UCSD-AML1 (cell line): ENCODE results near the gene GATA3.
A peak's percentile ranks its signal among the peaks of the same experiment; 100 is the strongest.

ENCODE experiments used
- DNase-seq: peaks from one replicate; lab custom pipeline; 2025; ENCODE audit not compliant: unreplicated experiment; lab: John Stamatoyannopoulos, UW

The GATA3 gene

DNA sequence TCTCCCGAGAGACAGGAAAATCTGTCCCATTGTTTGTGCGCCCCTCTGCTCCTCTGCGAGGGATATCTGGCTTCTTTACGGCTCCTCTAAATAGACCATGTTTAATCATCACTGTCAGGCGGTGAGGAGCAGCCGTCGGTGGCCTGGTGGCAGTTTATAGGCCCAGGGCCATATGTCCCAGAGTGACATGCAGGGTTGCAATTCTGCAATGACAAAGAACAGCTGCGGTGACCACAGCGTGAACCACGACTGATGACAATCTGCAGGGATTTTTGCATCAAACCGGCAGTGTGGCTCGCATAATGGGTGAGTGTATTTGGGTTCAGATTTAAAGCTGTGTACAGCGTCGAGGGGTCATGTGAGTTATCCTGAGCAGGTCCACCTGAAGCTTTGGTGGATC, 41.5 kb downstream of the GATA3 start:
- DNase-seq, result no peak

DNA sequence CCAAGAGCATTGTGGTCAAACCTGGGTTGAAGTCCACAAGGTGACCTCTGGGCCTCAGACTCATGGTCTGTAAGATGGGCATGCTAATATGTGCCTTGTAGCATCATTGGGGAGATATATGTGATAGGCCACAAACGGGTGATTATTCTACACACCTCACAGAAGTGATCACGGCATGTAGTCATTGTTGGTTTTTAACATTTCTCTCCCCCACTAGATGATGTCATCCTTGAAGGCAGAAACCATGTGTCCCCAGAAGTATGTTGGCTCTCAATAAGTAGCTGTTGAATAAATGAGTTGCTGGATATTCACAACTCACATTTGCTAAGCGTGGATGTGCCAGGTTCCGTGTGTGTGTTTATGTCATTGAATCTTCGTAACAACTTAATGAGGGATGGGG, 42.4 kb downstream of the GATA3 start:
- no peak for DNase-seq

DNA sequence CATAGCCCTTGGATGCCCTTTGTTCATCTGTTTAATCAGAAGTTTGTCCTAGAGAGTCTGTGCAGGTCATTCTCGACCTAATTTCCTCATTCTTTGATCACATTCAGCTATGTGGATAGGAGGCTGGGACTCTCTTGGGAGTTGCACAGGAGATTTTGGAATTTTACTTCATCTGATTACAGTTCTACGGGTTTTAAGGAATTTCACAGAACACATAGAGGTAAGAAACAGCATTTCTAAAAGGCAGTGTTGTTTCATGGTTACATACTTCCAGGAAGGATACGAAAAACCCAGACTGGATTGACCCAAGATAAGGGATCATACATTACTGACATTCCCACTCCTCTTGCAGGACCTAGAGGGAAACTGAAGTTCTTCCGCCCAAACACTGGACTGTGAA, 45.9 kb downstream of the GATA3 start:
- no peak for DNase-seq

DNA sequence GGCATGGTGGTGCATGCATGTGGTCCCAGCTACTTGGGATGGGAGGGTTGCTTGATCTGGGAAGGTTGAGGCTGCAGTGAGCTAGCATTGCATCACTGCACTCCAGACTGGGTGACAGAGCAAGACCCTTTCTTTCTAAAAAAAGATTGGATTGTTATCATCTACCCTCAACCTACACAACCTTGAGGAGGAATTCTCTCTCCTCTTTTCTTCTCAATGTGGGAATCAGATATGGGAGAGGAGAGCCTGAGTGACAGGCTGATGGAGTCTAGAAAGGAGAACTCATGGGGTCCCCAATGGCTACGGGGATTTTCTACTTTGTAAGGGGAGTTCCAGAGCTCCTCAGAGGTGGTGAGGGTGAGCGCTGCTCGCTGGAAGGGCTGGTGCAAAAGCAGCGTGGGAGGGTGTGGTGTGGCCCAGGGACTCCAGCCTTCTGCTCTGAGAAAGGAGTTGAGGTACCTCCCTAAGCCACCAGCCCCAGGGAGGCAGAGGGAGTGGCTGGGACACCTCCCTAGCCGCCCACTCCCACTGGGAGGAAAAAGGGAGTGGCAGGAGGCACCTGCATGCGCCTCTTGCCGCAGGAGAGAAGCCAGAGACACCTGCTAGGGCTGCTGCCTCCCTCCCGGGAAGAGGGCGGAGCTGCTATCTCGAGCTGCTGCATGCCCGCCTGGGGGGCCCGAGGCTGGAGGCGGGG, 48.4 kb downstream of the GATA3 start:
- no peak for DNase-seq

DNA sequence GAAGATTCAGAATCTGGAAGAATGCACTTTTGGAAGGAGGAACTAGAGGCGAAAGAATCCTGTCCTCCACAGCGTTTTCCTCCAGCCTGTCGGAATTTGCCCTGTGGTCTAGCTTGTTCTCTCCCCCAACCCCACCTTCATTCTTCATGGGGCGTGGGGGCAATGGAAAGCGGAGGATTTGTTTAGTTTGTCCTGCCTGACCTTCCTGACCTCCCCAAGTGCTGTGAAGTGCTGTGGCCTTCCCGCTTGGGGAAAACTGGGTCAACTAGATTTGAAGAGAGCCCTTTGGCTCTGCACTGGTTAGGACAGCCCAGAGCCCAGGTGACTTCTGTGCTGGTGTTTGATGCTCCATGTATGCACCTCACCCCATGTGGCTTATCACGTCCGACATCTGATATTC, 49.1 kb downstream of the GATA3 start:
- no peak for DNase-seq

DNA sequence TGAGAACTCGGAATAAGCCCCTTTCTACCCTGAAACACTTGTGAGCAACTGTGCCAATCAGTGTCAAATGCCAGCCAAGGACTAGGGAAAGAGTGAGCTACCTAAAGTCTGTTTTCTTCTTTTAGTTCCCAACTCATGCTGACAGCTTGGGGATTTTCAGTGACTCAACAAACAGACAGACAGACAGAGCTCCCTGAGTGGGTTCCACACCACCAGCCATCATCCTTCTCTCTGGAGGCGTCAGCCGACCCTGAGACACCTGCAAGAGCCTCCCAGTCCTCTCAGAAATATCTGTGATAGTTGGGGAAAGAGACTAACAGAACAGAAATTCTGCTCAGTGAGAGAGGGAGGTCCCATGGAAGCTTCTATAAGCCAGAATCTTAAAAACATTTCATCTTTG, 49.5 kb downstream of the GATA3 start:
- DNase-seq, result no peak

DNA sequence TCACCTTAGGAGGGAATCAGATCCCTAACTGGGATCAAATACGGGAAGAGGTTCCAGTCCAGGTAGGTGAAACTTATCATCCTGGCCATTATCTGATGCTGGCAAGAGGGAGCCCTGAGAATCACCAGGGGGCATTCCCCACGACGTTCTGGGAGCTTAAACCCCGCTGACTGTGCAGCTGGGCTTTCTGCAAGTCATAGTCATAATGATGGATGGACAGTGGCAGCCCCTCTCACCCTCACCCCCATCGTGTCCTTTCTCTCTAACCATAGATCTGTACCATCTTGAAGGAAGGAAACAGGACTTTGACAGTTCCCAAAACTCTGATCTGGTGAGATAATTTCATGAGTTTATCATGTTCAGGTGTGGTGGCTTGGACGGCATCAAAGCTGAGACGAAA, 50.2 kb downstream of the GATA3 start:
- no peak for DNase-seq

DNA sequence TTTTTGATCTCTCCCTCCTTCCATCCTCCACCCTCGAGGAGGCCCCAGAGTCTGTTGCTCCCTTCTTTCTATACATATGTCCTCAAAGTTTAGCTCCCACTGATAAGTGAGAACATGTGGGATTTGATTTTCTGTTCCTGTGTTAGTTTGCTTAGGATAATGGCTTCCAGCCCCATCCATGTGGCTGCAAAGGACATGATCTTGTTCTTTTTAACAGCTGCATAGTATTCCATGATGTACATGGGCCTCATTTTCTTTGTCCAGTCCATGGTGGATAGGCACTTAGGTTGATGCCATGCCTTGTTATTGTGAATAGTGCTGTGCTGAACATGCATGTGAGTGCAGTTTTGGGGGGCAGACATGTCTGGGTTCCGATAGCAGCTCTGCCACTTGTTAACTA, 51.4 kb downstream of the GATA3 start:
- DNase-seq, result no peak

DNA sequence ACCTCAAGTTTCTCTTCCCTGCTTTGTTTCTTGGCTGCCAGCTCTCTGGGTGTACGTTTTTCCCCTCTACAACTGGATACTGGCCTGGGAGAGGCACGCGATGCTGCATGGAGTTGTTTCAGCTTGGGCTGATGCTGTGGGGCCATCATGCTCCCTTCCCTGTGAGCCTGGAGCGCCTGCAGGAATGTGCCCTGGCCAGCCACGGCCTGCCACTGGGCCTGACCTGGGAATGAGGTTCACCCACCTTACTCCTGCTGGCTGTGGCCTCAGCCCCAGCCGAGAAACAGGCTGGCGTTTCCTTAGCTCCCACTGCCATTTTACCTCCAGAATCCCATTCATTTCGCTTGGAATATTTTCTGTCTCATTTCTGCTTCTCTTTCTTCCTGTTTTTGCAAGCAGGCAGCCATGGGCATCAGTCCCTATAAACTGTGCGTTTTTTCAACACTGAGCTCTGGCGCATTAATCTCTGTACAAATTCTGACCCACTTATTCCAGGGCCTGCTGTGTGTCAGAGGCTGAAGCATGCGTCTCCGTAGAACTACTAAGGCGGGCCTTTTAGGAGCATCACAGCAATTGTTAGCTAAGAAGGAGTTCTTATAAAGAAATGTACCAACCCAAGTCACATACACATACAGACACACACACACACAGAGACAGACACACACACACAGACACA, 57.9 kb downstream of the GATA3 start:
- no peak for DNase-seq

DNA sequence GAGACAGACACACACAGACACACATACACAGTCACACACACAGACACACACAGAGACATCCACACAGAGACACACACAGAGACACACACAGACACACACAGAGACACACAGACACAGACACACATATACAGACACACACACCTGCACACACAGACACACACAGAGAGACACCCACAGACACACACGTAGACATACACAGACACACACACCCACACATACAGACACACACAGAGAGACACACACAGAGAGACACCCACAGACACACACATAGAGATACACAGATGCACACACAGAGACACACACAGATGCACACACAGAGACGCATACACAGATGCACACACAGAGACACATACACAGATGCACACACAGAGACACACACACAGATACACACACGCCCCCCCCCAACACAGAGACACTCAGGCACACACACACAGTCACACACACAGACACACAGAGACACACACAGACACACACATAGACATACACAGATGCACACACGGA, 58.5 kb downstream of the GATA3 start:
- no peak for DNase-seq

DNA sequence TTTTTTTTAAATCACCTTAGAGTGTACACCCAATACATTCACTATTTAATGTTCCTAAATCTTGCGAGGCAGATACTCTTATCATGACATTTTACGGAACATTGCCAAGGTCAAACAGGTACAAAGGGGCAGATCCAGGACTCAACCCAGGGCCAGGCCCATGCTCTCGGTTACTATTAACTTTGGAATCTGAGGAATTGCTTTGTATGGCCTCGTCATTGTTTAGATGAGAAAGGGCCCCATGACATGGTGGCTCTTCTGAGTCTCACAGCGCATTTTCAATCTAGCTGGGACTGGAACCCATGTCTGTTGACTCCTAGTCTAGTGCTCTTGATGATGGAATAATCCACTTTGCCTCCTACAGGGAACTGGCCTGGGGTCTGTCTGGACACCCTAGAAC, 59.1 kb downstream of the GATA3 start:
- no peak for DNase-seq

DNA sequence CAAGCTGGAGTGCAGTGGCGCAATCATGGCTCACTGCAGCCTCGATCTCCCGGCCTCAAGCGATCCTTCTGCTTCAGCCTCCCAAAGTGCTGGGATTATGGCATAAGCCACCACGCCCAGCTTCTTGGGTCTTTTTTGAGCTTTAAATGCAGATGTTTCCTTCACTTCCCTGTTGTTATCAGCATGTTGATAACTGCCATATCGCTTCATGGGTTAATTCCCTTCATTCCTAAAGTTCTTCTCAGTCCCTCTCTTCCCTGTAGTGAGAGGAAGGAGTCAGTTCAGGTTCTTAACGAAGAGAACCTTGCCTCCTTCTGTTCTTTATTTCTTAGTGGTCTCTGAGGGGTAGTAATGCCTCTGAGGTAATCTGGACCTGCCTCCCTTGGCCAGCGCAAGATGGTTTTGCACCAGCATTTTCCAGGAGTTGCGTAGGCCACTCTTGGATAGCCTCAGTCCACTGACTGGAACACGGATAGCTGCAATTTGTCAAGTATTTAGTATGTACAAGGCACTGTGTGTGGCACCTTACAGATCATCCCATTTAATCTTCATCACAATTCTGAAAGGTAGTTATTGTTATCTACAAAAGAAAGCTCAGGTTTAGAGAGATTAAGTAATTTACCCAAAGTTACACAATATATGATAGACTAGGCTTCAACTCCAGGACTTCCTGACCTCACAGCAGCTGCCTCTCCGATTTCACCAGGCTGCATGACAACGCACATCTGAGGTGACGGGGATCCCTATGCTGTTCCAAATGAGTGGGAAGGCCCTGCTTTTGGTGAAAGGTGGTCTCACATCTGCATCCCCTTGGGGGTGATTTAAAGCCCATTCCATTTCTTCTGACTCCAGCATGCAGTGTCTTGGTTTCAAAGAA, 60.5 kb downstream of the GATA3 start:
- no peak for DNase-seq

DNA sequence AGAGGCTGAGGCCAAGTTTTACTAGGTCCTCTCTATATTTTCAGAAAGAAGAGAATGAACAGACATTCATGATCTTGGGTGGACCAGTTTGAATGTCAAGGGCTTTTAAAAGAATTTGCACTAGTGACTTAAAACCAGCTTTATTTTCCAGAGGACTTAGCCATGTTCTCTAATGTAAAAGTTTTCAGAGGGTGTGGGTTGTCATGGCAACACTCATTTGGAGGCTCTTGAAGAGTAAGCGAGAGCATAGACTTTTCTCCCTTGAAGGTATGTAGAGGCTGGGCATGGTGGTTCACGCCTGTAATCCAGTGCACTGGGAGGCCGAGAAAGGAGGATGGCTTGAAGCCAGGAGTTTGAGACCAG, 61.1 kb downstream of the GATA3 start:
- DNase-seq, result no peak

DNA sequence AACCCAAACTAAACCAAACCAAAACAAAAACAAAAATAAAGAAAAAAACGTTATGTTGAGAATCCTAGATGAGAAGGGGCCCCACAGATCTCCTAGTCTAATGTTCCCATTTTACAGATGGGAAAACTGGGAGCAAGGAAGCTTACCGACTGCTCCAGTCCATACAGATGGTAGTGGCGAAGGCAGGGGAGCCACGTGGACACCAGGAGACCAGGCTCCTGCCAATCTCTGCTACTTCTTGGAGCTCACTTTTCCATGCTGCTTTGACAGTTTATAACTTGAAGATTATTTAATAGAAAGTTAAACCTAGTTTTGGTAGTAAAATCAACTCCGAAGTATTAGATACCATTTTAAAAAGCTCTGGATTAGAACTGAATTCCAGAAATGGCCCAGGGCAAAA, 62.0 kb downstream of the GATA3 start:
- no peak for DNase-seq

DNA sequence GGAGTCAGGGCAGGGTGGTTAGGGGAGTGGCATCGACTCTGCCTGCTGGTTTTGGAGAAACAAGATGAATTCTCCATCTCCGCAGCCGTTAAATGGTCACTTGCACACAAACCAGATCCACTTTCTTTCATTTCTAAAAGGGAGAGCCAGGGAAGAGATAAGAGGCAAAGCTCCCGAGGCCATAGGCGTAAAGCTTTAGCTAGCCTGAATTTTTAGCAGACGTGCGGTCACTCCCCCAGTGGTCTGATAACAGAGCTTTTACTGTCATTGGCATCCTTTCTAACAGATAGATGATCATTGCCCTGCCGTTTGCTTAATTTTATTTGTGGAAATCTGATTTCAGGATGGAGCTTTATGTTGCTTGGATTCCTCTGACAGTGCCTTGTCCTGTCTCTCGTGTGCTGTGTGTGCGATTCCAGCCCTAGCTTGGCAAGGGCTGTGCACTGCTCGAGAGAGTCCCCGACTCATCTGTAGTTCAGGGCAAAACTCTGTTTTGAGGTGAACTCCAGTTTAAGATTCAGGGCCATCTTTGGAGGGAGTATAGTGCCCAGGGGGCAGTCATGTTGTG, 62.5 kb downstream of the GATA3 start:
- DNase-seq, result no peak

DNA sequence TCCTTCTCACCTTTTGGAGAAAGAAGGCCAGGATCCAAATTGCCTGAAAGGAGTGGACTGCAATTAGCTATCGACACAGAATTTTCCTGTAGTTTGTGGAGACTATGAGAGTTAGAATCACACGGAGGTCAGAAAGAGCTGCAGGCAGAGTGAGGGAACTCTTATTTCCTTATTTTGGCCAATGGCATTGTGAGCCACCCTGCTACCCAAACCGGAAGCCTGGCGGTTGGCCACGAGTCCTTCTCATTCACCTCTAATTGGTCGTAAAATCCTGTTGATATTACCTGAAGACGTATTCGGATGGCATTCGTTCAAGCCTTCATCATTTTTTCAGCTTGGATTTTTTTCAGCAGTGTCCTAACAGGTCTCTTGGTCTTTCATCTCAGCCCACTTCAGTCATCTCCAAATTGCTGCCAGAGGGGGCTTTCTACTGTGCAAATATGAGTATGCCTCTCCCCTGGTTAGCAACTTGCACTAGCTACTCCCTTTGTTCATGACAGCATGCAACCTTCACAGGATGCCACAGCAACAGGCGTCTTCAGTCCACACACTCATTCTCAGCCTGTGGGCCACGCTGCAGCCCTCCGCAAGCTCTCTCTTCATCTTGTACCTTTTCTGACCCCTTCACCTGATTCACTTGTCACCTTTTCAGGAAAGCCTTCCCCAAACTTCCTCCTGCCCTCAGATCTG, 66.9 kb downstream of the GATA3 start:
- DNase-seq, result peak; percentile 14

DNA sequence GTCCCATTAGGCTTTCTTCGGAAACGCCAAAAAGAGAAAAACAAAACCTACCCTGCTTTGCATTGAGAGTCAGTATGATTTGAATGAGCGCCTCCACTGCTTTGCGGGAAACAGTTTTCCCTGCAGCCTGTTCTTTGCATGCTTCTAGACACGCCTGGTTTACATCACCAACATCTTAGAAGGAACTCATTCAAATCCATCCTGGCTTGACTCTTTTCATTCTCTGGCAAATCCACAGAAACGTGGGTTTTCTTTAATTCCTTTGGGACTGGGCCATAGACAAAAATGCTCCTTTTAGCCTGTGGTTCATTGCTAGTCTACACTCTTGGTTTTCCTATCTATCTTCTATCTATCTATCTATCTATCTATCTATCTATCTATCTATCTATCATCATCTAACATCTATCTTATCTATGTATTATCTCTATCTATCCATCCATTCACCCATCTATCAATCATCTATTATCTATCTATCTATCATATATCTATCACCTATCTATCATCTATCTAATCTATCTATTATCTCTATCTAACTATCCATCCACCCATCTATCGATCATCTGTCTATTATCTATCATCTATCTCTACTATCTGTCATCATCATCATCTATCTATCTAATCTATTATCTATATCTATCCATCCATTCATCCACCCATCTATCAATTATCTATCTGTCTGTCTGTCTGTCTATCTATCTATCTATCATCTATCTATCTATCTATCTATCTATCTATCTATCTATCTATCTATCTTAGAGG, 68.3 kb downstream of the GATA3 start:
- no peak for DNase-seq

DNA sequence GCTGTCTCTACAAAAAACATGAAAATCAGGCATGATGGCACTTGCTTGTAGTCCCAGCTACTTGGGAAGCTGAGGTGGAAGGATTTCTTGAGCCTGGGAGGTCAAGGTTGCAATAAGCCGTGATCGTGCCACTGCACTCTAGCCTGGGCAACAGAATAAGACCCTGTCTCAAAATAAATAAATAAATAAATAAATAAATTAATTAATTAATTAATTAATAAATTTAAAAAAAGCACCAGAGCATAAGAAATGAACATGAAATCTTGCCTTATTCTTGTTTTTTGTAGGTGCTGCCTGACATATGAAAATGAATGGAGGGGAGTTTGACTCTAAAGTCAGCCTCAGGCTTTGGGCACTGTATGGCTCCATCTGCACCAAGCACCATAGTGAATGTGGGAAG, 69.9 kb downstream of the GATA3 start:
- no peak for DNase-seq
